ENCODE results near the gene FRMD8.

Gene FRMD8

GRCh38 chr11:65440831-65441499 lies 54.5 kb downstream of the FRMD8 start:
- Histone ChIP-seq H3K4me3 (ENCODE audit: low read depth in 1 of 2, low read length in 1 of 2) (peak overlapping the region in 1 of 2 experiments; percentile 12), H3K4me1 (ENCODE audit: control insufficient read depth in 1 of 2, insufficient read depth in 1 of 2, low read depth in 1 of 2, low read length in 1 of 2) (peaks cover 63 to 64% of the 10 kb centered on the region in 2 experiments), H3K27me3 (no peaks in the 10 kb centered on the region), H3K9me3 (no peaks in the 10 kb centered on the region), H3K36me3 (peaks cover 88% of the 10 kb centered on the region), H3K27ac (peak overlapping the region; percentile 69)
- TF ChIP-seq, protein P1, sequence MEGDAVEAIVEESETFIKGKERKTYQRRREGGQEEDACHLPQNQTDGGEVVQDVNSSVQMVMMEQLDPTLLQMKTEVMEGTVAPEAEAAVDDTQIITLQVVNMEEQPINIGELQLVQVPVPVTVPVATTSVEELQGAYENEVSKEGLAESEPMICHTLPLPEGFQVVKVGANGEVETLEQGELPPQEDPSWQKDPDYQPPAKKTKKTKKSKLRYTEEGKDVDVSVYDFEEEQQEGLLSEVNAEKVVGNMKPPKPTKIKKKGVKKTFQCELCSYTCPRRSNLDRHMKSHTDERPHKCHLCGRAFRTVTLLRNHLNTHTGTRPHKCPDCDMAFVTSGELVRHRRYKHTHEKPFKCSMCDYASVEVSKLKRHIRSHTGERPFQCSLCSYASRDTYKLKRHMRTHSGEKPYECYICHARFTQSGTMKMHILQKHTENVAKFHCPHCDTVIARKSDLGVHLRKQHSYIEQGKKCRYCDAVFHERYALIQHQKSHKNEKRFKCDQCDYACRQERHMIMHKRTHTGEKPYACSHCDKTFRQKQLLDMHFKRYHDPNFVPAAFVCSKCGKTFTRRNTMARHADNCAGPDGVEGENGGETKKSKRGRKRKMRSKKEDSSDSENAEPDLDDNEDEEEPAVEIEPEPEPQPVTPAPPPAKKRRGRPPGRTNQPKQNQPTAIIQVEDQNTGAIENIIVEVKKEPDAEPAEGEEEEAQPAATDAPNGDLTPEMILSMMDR (IDR thresholded peaks at IDR 0.05): no peak

- Histone ChIP-seq H3K4me3 (ENCODE audit: low read depth in 1 of 2, low read length in 1 of 2) (no peak overlapping the region), H3K4me1 (ENCODE audit: control insufficient read depth in 1 of 2, insufficient read depth in 1 of 2, low read depth in 1 of 2, low read length in 1 of 2) (peaks cover 50% of the 10 kb centered on the region in 2 experiments), H3K27me3 (no peaks in the 10 kb centered on the region), H3K27ac (peak overlapping the region; percentile 69), H3K36me3 (peaks cover 82% of the 10 kb centered on the region), H3K9me3 (no peaks in the 10 kb centered on the region)
- TF ChIP-seq, protein P1 (IDR thresholded peaks at IDR 0.05): no peak
These were observed 56.5 kb downstream of the FRMD8 start for GRCh38 chr11:65442842-65443331.

GRCh38 chr11:65444314-65445051 lies 58.0 kb downstream of the FRMD8 start:
- Histone ChIP-seq H3K36me3 (peaks cover 66% of the 10 kb centered on the region), H3K27me3 (no peaks in the 10 kb centered on the region), H3K27ac (peak overlapping the region; percentile 69), H3K4me3 (ENCODE audit: low read depth in 1 of 2, low read length in 1 of 2) (no peak overlapping the region), H3K4me1 (ENCODE audit: control insufficient read depth in 1 of 2, insufficient read depth in 1 of 2, low read depth in 1 of 2, low read length in 1 of 2) (peaks cover 40% of the 10 kb centered on the region in 2 experiments), H3K9me3 (no peaks in the 10 kb centered on the region)
- TF ChIP-seq, protein P1 (IDR thresholded peaks at IDR 0.05): no peak

DNA sequence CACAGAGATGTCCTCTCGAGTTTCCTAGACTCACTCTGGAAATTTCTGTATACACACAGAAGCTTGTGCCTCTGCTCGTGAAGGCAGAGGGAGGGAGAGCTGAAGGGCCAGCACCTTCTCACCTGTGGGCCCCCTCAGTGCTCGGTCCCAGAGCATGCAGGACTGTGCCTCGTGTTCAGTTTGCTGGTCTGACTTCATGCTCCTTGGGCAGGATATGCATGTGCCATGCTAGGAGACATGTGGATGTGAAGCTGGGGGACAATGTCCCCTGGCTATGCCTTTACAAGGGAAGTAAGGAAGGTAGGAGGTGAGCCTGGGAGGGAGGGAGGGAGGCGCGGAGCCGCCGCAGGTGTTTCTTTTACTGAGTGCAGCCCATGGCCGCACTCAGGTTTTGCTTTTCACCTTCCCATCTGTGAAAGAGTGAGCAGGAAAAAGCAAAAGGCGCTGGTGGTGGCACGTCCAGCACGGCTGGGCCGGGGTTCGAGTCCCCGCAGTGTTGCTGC lies 58.7 kb downstream of the FRMD8 start:
- Histone ChIP-seq H3K36me3 (peaks cover 62% of the 10 kb centered on the region), H3K4me3 (ENCODE audit: low read depth in 1 of 2, low read length in 1 of 2) (no peak overlapping the region), H3K9me3 (no peaks in the 10 kb centered on the region), H3K27me3 (no peaks in the 10 kb centered on the region), H3K4me1 (ENCODE audit: control insufficient read depth in 1 of 2, insufficient read depth in 1 of 2, low read depth in 1 of 2, low read length in 1 of 2) (peaks cover 35% of the 10 kb centered on the region in 2 experiments), H3K27ac (peak overlapping the region; percentile 69)
- TF ChIP-seq, protein P1 (IDR thresholded peaks at IDR 0.05): no peak

- H3K4me1 ChIP-seq (ENCODE audit: control insufficient read depth in 1 of 2, insufficient read depth in 1 of 2, low read depth in 1 of 2, low read length in 1 of 2): peaks cover 30 to 31% of the 10 kb centered on the region in 2 experiments
- H3K27ac ChIP-seq: peak overlapping the region; percentile 69
- no peaks in the 10 kb centered on the region for H3K9me3 ChIP-seq
- peaks cover 57% of the 10 kb centered on the region for H3K36me3 ChIP-seq
- H3K4me3 ChIP-seq (ENCODE audit: low read depth in 1 of 2, low read length in 1 of 2): no peak overlapping the region
- TF ChIP-seq, protein P1 (IDR thresholded peaks at IDR 0.05): no peak
- no peaks in the 10 kb centered on the region for H3K27me3 ChIP-seq
These were observed 59.4 kb downstream of the FRMD8 start for GRCh38 chr11:65445604-65446445.
